B cell (primary cell): Measurements from ENCODE around the gene WRNIP1. TPM values are rescaled to one million over a fixed set of nuclear protein-coding genes. Genes with fewer than 3 reads are reported as not detected.
A peak's percentile ranks its signal among the peaks of the same experiment; 100 is the strongest.

Experiments
- ATAC-seq: fragments of 200-7000 bp; cut with Tn5 transposase; one replicate; pipeline ENCODE4 v1.10.0; 2021; ENCODE audit warnings: low read depth, mild to moderate bottlenecking, moderate number of reproducible peaks, moderate library complexity
- CTCF ChIA-PET: fragments of 350-600 bp; sonication (Branson Sonifier 250); formaldehyde crosslinking; loops from one replicate; lab custom pipeline; 2021; ENCODE audit warnings: antibody characterized with exemption, inconsistent platforms; lab: Charles Lee
- POLR2A ChIA-PET: fragments of 350-600 bp; sonication (Branson Sonifier 250); formaldehyde crosslinking; loops from one replicate; lab custom pipeline; 2021; ENCODE audit warnings: antibody characterized with exemption; lab: Charles Lee
- DNase-seq: peaks from one replicate; pipeline ENCODE4 v3.0.0; 2013
- H2AFZ ChIP-seq: 2 replicates; pipeline ENCODE4 v1.6.1; 2012; ENCODE audit warnings: mild to moderate bottlenecking, low read depth, low read length; ENCODE audit not compliant: insufficient read depth, poor library complexity, severe bottlenecking
- H3K27ac ChIP-seq, 2 donors: 1 replicate in 1 of 2; 2 replicates in 1 of 2; pipeline ENCODE4 v1.5.1; 2012 to 2013; ENCODE audit warnings: low read length in 2 of 2, mild to moderate bottlenecking in 2 of 2, moderate library complexity in 1 of 2
- H3K27me3 ChIP-seq, 4 experiments: fragments of 200-600 bp in 1 of 4; sonication (generic) in 1 of 4; replicated peaks in 1 of 4; 1 replicate in 2 of 4; 2 replicates in 2 of 4; pipeline versions ENCODE4 v1.6.1 to v1.7.0; 2013 to 2016; ENCODE audit warnings: low read length in 3 of 4, mild to moderate bottlenecking in 2 of 4, mixed read lengths in 1 of 4, moderate library complexity in 1 of 4; ENCODE audit not compliant: insufficient read depth in 4 of 4, control insufficient read depth in 3 of 4; ENCODE audit errors: control extremely low read depth in 1 of 4
- H3K36me3 ChIP-seq, 2 experiments: replicated peaks in 1 of 2; 1 replicate in 1 of 2; 2 replicates in 1 of 2; pipeline versions ENCODE4 v1.6.1 to v1.7.1; 2013; ENCODE audit warnings: low read length in 1 of 2; ENCODE audit not compliant: insufficient read depth in 2 of 2, control insufficient read depth in 1 of 2; ENCODE audit errors: control extremely low read depth in 1 of 2, extremely low read depth in 1 of 2
- H3K4me1 ChIP-seq, 2 donors: fragments of 200-600 bp in 1 of 2; sonication (generic) in 1 of 2; 1 replicate in 1 of 2; 2 replicates in 1 of 2; pipeline versions ENCODE4 v1.5.1 to v1.6.1; 2013 to 2017; ENCODE audit warnings: low read length in 2 of 2; ENCODE audit not compliant: control insufficient read depth in 2 of 2, insufficient read depth in 2 of 2
- H3K4me2 ChIP-seq: replicated peaks from 2 replicates; pipeline ENCODE3; 2012; ENCODE audit warnings: mild to moderate bottlenecking, low read depth, low read length; ENCODE audit not compliant: poor library complexity, severe bottlenecking
- H3K4me3 ChIP-seq, 5 experiments: fragments of 200-600 bp in 1 of 5; sonication (generic) in 1 of 5; 1 replicate in 3 of 5; 2 replicates in 2 of 5; pipeline versions ENCODE4 v1.5.1 to v1.7.0; 2011 to 2016; ENCODE audit warnings: low read length in 4 of 5, mild to moderate bottlenecking in 4 of 5, low read depth in 2 of 5, control low read depth in 1 of 5, moderate library complexity in 1 of 5; ENCODE audit not compliant: insufficient read depth in 1 of 5; ENCODE audit errors: control extremely low read depth in 1 of 5, extremely low read depth in 1 of 5
- H3K79me2 ChIP-seq: fragments of 200-600 bp; sonication (generic); one replicate; pipeline ENCODE4 v1.6.0; 2016; ENCODE audit warnings: low read length; ENCODE audit not compliant: control insufficient read depth, insufficient read depth
- H3K9ac ChIP-seq: fragments of 200-600 bp; sonication (generic); 2 replicates; pipeline ENCODE4 v1.6.1; 2017; ENCODE audit warnings: mild to moderate bottlenecking, low read length, moderate library complexity
- H3K9me3 ChIP-seq, 3 donors: one replicate each; pipeline versions ENCODE4 v1.6.1 to v1.7.1; 2013; ENCODE audit warnings: low read length in 2 of 3; ENCODE audit not compliant: control insufficient read depth in 2 of 3, insufficient read depth in 1 of 3; ENCODE audit errors: control extremely low read depth in 1 of 3
- H4K20me1 ChIP-seq: 2 replicates; pipeline ENCODE4 v1.6.0; 2012; ENCODE audit warnings: mild to moderate bottlenecking, low read length; ENCODE audit not compliant: insufficient read depth, control insufficient read depth, poor library complexity, severe bottlenecking
- H3K27ac Mint-ChIP-seq: one replicate; pipeline ENCODE4 v1.8.0; 2021; ENCODE audit warnings: mixed read lengths
- H3K27me3 Mint-ChIP-seq: one replicate; pipeline ENCODE4 v1.8.0; 2021; ENCODE audit warnings: mixed read lengths
- H3K4me1 Mint-ChIP-seq: one replicate; pipeline ENCODE4 v1.8.0; 2021; ENCODE audit warnings: mixed read lengths
- H3K4me3 Mint-ChIP-seq: one replicate; pipeline ENCODE4 v1.8.0; 2021; ENCODE audit warnings: mixed read lengths
- H3K9me3 Mint-ChIP-seq: one replicate; pipeline ENCODE4 v1.8.0; 2022; ENCODE audit warnings: mixed read lengths; ENCODE audit not compliant: insufficient read depth
- EZH2 ChIP-seq: IDR thresholded peaks from 2 replicates; pipeline ENCODE4 v1.6.1; 2012; ENCODE audit warnings: borderline replicate concordance, low read depth, mild to moderate bottlenecking, moderate library complexity, low read length; ENCODE audit not compliant: insufficient read depth, poor library complexity, severe bottlenecking
- WGBS: methylation state at CpG from one replicate; pipeline ENCODE4 v1.1.5; 2013; ENCODE audit warnings: missing lambda C conversion rate; ENCODE audit not compliant: insufficient coverage; 5-methylcytosine and 5-hydroxymethylcytosine counted together
- intact Hi-C: fragments of 100-400 bp; cut with micrococcal nuclease; formaldehyde crosslinking; loops from one replicate; pipeline ENCODE4 v1.10.0; 2022
- polyA plus RNA-seq: library from polyadenylated mRNA; depleted of rRNA; stranded (reverse); fragments of >200 nt; gene quantifications from 2 replicates; pipeline ENCODE4 v1.2.3, GENCODE V29; 2012
- total RNA-seq, 2 donors: library from RNA; stranded (reverse); fragments of 120-200 nt in 1 of 2; gene quantifications; 1 replicate in 1 of 2; 2 replicates in 1 of 2; pipeline versions ENCODE4 v1.2.3 to v1.2.4, GENCODE V29; 2013 to 2022
- TF ChIP-seq, protein P1 (sequence below): fragments of 200-600 bp; IDR thresholded peaks from one replicate; pipeline ENCODE4 v1.8.0; 2022; ENCODE audit warnings: antibody characterized with exemption, mild to moderate bottlenecking

Gene WRNIP1
- total and polyA plus RNA-seq, 2 donors (not counting 1 experiment from before 2014, with no cell fraction given): 32.6 to 35.2 TPM

DNA sequence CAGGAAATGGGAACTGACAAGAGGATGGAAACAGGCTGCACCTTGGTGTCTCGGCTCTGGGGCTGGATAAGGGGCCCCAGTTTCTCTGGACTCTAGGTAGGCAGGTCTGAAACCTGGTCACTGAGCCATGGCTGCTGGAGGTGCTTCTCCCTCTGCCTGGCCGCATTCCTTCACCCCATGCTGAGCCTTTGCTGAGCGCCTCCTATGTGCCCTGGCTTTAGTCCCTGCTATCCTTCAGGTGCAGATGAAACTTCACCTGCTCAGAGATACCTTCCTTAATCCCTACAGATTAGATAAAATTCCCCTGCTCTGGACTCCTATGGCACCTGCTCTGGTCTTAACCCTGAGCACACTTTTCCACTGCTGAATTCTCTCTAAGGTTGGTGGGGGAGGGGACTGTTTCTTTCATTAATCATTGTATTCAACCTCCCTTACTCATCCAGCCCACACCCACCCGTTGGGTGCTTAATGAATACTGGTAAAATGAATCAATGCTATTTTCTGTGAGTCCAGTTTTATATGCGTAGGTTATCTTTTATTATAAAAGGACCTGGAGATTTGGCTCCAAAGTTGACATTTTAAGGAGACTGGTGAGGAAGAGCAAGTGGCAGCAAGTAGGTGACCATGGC, 33.8 kb upstream of the WRNIP1 start:
- Histone ChIP-seq H2AFZ (no peak overlapping the region), H3K9ac (no peak overlapping the region), H3K9me3 (peaks cover 1 to 18% (median 18%) of the 10 kb centered on the region in 3 donors), H3K4me2 (no peak overlapping the region), H3K4me3 (no peak overlapping the region), H3K36me3 (no peaks in the 10 kb centered on the region), H3K27me3 (no peaks in the 10 kb centered on the region), H3K79me2 (no peaks in the 10 kb centered on the region), H3K27ac (no peak overlapping the region), H3K4me1 (peaks cover 10 to 14% of the 10 kb centered on the region in 2 donors), H4K20me1 (no peaks in the 10 kb centered on the region)
- TF ChIP-seq, protein P1, sequence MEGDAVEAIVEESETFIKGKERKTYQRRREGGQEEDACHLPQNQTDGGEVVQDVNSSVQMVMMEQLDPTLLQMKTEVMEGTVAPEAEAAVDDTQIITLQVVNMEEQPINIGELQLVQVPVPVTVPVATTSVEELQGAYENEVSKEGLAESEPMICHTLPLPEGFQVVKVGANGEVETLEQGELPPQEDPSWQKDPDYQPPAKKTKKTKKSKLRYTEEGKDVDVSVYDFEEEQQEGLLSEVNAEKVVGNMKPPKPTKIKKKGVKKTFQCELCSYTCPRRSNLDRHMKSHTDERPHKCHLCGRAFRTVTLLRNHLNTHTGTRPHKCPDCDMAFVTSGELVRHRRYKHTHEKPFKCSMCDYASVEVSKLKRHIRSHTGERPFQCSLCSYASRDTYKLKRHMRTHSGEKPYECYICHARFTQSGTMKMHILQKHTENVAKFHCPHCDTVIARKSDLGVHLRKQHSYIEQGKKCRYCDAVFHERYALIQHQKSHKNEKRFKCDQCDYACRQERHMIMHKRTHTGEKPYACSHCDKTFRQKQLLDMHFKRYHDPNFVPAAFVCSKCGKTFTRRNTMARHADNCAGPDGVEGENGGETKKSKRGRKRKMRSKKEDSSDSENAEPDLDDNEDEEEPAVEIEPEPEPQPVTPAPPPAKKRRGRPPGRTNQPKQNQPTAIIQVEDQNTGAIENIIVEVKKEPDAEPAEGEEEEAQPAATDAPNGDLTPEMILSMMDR: no peak
- TF ChIP-seq EZH2: no peak
- H3K9me3 Mint-ChIP-seq: peaks cover 2% of the 10 kb centered on the region
- POLR2A ChIA-PET: no interaction called here
- intact Hi-C loops: loop anchor here (10.0 kb wide), 1 partner anchor 487 kb away; the partner anchor contains the start of gene GMDS
- no peak for DNase-seq
- ATAC-seq: no peak
- CTCF ChIA-PET: interaction anchor here (0.5 to 2.2 kb wide), 2 partner anchors 16 to 879 kb away, joined by 3 to 9 read pairs; no protein-coding TSS in a partner anchor
- no peaks in the 10 kb centered on the region for H3K27me3 Mint-ChIP-seq
- 98% methylated on average over 4 of the region's 5 CpGs for WGBS
- H3K4me3 Mint-ChIP-seq: no peak overlapping the region
- no peak overlapping the region for H3K27ac Mint-ChIP-seq
- H3K4me1 Mint-ChIP-seq: peaks cover 13% of the 10 kb centered on the region

DNA sequence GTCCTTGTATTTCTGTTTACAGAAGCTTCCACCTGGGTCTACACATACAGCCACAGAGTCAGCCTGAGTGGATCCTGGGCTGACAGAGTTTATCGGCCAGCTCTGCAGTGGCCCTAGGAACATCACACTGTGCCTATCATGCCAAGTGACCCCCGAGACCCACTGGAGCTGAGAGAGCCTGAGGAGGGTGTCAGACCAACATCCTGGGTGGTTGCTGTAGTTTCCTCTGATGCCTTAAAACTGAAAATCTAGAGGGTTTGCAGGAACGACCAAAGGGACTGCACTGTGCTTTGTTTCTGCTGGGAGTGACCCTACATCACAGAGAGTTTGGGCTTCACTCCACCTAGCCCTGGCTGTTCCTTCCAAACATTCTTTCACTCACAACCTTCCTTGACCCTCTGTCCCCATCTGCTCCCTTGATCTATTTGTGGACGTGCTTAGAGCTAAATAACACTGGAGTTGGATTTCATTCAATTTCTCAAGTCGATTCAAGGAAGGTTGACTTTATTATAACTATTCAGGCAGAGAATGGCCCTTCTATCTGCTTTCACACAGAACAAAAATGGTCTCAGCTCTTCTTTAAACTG, 32.6 kb upstream of the WRNIP1 start:
- H3K9me3 Mint-ChIP-seq: peaks cover 2% of the 10 kb centered on the region
- no peaks in the 10 kb centered on the region for H3K27me3 ChIP-seq
- H3K4me1 Mint-ChIP-seq: peaks cover 13% of the 10 kb centered on the region
- peaks cover 1 to 18% (median 18%) of the 10 kb centered on the region in 3 donors for H3K9me3 ChIP-seq
- H3K79me2 ChIP-seq: no peaks in the 10 kb centered on the region
- no peak for ATAC-seq
- no peaks in the 10 kb centered on the region for H3K36me3 ChIP-seq
- no peak overlapping the region for H3K27ac Mint-ChIP-seq
- no peaks in the 10 kb centered on the region for H3K27me3 Mint-ChIP-seq
- peak overlapping the region in 1 of 2 donors; percentile 88 for H3K27ac ChIP-seq
- 50% methylated on average over 2 of the region's 5 CpGs for WGBS
- peaks cover 10 to 14% of the 10 kb centered on the region in 2 donors for H3K4me1 ChIP-seq
- H4K20me1 ChIP-seq: no peaks in the 10 kb centered on the region
- CTCF ChIA-PET: interaction anchor here (0.7 to 2.2 kb wide), 5 partner anchors 9 to 34 kb away, joined by 3 to 14 read pairs (median 4); partner anchors contain the start of genes MYLK4 and WRNIP1
- intact Hi-C loops: loop anchor here (1.0 to 10.0 kb wide), 2 partner anchors 32 to 488 kb away; partner anchors contain the start of gene GMDS
- DNase-seq: no peak
- H3K4me3 ChIP-seq: no peak overlapping the region
- peak overlapping the region; percentile 1 for H3K4me2 ChIP-seq
- no peak overlapping the region for H2AFZ ChIP-seq
- POLR2A ChIA-PET: no interaction called here
- H3K4me3 Mint-ChIP-seq: no peak overlapping the region
- TF ChIP-seq, protein P1: no peak
- TF ChIP-seq EZH2: no peak
- H3K9ac ChIP-seq: no peak overlapping the region
